Breast epithelium (tissue), 4 donors: ENCODE data around the gene USP32. TPM values are rescaled to one million over a fixed set of nuclear protein-coding genes. Genes with fewer than 3 reads are reported as not detected.
A peak's percentile ranks its signal among the peaks of the same experiment; 100 is the strongest.
"Not testable (repeated sequence)": the region's sequence is repeated elsewhere in the genome, so short reads cannot be mapped to it uniquely, and the experiment has no call there.

Source experiments
- DNase-seq, 2 donors: peaks; one replicate each; pipeline ENCODE4 v3.0.0-alpha.2; 2019; ENCODE audit warnings: low spot score in 2 of 2
- H3K27ac ChIP-seq, 2 donors: fragments of 200-600 bp; sonication (generic) in 1 of 2; one replicate each; pipeline ENCODE4 v1.5.1; 2016 to 2019; ENCODE audit warnings: mild to moderate bottlenecking in 1 of 2
- H3K27me3 ChIP-seq, 2 donors: fragments of 200-600 bp; sonication (generic) in 1 of 2; one replicate each; pipeline versions ENCODE4 v1.5.1 to v1.6.0; 2017 to 2019; ENCODE audit warnings: control low read depth in 1 of 2, mild to moderate bottlenecking in 1 of 2
- H3K36me3 ChIP-seq: fragments of 200-600 bp; one replicate; pipeline ENCODE4 v1.5.1; 2019
- H3K4me1 ChIP-seq, 2 donors: fragments of 200-600 bp; sonication (generic); one replicate each; pipeline ENCODE4 v1.5.1; 2016 to 2019; ENCODE audit warnings: control low read depth in 1 of 2
- H3K4me3 ChIP-seq, 3 donors: fragments of 200-600 bp; sonication (generic); 1 replicate in 2 of 3; 2 replicates in 1 of 3; pipeline ENCODE4 v1.5.1; 2016 to 2019; ENCODE audit warnings: mild to moderate bottlenecking in 3 of 3, moderate library complexity in 2 of 3
- H3K9me3 ChIP-seq, 2 donors: fragments of 200-600 bp; sonication (generic) in 1 of 2; one replicate each; pipeline ENCODE4 v1.5.1; 2016 to 2019; ENCODE audit warnings: control low read depth in 1 of 2
- POLR2A ChIP-seq: fragments of 450-650 bp; IDR thresholded peaks from one replicate; pipeline ENCODE4 v1.6.1; 2016; ENCODE audit warnings: antibody characterized with exemption, mild to moderate bottlenecking, moderate library complexity
- POLR2AphosphoS5 ChIP-seq, 3 donors: sonication (generic); formaldehyde crosslinking; IDR thresholded peaks; one replicate each; pipeline ENCODE4 v1.6.1; 2017; ENCODE audit warnings: antibody characterized with exemption in 3 of 3
- intact Hi-C: fragments of 100-400 bp; cut with DNase I; formaldehyde crosslinking; loops from one replicate; pipeline ENCODE4 v1.15.1; 2023; ENCODE audit warnings: low total_unique reads
- total RNA-seq, 3 donors: library from RNA; depleted of rRNA; stranded (reverse); fragments of >200 nt; gene quantifications; one replicate each; pipeline ENCODE4 v1.1.0, GENCODE V29; 2016
- TF ChIP-seq, protein P1 (sequence below), 3 donors: fragments of 450-650 bp; IDR thresholded peaks; one replicate each; pipeline ENCODE4 v1.5.1; 2016 to 2017; ENCODE audit warnings: antibody characterized with exemption in 3 of 3, mild to moderate bottlenecking in 3 of 3, moderate library complexity in 3 of 3

The USP32 gene
- total RNA-seq, 3 donors from 2014 or later = 66.2 to 95.1 (median 69.1) TPM

DNA sequence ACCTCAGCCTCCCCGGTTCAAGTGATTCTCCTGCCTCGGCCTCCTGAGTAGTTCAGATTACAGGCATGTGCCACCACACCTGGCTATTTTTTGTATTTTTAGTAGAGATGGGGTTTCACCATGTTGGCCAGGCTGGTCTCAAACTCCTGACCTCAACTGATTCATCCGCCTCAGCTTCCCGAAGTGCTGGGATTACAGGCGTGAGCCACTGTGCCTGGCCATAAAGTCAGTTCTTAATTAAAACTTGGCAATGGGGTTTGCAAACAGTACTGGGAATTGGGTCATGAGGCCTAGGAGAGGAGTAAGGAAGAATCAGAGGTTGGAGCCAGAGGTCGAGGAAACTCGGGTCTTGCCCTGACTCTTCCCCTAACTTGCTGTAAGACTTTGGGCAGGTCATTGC is 38.6 kb upstream of the USP32 start:
- H3K9me3 ChIP-seq, DNase-seq, H3K4me1 ChIP-seq, H3K36me3 ChIP-seq, H3K4me3 ChIP-seq, H3K27ac ChIP-seq, H3K27me3 ChIP-seq, intact Hi-C loops: not testable (repeated sequence)

DNA sequence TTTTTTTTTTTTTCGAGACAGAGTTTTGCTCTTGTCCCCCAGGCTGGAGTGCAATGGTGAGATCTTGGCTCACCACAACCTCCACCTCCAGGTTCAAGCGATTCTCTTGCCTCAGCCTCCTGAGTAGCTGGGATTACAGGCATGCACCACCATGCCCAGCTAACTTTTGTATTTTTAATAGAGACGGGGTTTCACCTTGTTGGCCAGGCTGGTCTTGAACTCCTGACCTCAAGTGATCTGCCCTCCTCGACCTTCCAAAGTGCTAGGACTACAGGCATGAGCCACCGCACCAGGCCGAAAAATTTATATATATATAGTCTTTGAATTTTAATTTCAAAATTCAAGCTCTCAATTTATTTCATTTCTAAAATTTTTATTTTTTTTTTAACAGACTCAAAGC is 36.6 kb upstream of the USP32 start:
- intact Hi-C loops, H3K27me3 ChIP-seq, H3K4me1 ChIP-seq, H3K9me3 ChIP-seq, H3K4me3 ChIP-seq, DNase-seq, H3K36me3 ChIP-seq, H3K27ac ChIP-seq: not testable (repeated sequence)

DNA sequence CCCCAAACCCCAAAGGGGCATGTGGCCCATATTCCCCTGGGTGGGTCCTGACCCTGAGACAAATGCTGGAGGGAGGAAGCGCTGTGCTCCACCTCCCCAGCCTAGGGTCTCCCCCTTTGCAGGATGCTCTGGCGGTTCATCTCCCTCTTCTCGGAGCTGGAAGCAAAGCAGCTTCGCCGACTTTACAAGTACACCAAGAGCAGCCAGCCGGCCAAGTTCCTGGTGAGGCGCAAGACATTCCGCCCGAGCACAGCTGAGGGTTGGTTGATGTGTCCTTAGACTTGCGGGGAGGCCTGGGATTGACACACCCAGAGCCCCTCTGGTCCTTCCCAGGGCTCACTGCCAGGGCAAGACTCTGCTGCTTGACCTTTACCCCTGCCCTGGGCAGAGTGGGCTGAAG is 34.7 kb upstream of the USP32 start:
- Histone ChIP-seq H3K27me3 (no peaks in the 10 kb centered on the region), H3K4me3 (no peak overlapping the region), H3K4me1 (no peaks in the 10 kb centered on the region), H3K36me3 (no peaks in the 10 kb centered on the region), H3K27ac (no peak overlapping the region), H3K9me3 (no peaks in the 10 kb centered on the region)
- intact Hi-C loops = no loop called here
- no peak for DNase-seq
- no peak for TF ChIP-seq POLR2A
- TF ChIP-seq POLR2AphosphoS5 (IDR thresholded peaks at IDR 0.05) = no peak
- TF ChIP-seq, protein P1, sequence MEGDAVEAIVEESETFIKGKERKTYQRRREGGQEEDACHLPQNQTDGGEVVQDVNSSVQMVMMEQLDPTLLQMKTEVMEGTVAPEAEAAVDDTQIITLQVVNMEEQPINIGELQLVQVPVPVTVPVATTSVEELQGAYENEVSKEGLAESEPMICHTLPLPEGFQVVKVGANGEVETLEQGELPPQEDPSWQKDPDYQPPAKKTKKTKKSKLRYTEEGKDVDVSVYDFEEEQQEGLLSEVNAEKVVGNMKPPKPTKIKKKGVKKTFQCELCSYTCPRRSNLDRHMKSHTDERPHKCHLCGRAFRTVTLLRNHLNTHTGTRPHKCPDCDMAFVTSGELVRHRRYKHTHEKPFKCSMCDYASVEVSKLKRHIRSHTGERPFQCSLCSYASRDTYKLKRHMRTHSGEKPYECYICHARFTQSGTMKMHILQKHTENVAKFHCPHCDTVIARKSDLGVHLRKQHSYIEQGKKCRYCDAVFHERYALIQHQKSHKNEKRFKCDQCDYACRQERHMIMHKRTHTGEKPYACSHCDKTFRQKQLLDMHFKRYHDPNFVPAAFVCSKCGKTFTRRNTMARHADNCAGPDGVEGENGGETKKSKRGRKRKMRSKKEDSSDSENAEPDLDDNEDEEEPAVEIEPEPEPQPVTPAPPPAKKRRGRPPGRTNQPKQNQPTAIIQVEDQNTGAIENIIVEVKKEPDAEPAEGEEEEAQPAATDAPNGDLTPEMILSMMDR (IDR thresholded peaks at IDR 0.05) = no peak

DNA sequence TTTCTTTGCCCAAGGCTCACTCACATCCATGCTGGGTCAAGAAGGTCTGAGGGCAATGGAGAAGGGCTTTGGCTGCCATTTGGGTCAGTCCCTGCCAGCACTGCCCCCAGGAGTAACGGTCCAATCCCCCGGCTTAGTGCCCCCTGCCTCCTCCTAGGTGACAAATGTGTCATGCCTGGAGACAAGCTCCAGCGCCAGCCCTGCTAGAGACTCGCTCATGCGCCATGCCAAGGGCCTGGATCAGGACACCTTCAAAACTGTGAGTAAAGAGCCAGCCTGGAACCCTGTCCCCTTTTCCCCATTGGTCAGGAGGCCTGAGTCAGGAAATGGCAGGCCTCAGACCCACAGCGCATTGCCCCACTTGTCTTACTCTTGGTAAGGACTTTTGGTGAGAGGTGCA is 33.7 kb upstream of the USP32 start:
- H3K4me1 ChIP-seq = no peaks in the 10 kb centered on the region
- no peak for DNase-seq
- no peak overlapping the region for H3K27ac ChIP-seq
- H3K4me3 ChIP-seq = no peak overlapping the region
- TF ChIP-seq POLR2A = no peak
- TF ChIP-seq, protein P1 (IDR thresholded peaks at IDR 0.05) = no peak
- no peak for TF ChIP-seq POLR2AphosphoS5 (IDR thresholded peaks at IDR 0.05)
- intact Hi-C loops = no loop called here
- H3K27me3 ChIP-seq = no peaks in the 10 kb centered on the region
- H3K36me3 ChIP-seq = no peaks in the 10 kb centered on the region
- H3K9me3 ChIP-seq = no peaks in the 10 kb centered on the region

DNA sequence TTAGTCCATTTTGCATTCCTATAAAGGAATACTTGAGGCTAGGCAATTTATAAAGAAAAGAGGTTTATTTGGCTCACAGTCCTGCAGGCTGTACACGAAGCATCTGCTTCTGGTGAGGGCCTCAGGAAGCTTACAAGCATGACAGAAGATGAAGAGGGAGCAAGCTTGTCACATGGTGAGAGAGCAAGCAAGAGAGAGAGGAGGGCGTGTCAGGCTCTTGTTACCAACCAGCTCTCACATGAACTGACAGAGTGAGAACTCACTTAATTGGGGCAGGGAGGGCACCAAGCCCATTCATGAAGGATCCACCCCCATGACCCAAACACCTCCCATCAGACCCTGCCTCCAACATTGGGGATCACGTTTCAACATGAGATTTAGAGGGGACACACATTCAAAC is 31.9 kb upstream of the USP32 start:
- Histone ChIP-seq H3K36me3 (no peaks in the 10 kb centered on the region), H3K4me3 (no peak overlapping the region), H3K27me3 (no peaks in the 10 kb centered on the region), H3K4me1 (no peaks in the 10 kb centered on the region), H3K27ac (no peak overlapping the region), H3K9me3 (no peaks in the 10 kb centered on the region)
- TF ChIP-seq, protein P1 (IDR thresholded peaks at IDR 0.05) = no peak
- no peak for TF ChIP-seq POLR2AphosphoS5 (IDR thresholded peaks at IDR 0.05)
- no peak for TF ChIP-seq POLR2A
- DNase-seq = no peak
- intact Hi-C loops = no loop called here

DNA sequence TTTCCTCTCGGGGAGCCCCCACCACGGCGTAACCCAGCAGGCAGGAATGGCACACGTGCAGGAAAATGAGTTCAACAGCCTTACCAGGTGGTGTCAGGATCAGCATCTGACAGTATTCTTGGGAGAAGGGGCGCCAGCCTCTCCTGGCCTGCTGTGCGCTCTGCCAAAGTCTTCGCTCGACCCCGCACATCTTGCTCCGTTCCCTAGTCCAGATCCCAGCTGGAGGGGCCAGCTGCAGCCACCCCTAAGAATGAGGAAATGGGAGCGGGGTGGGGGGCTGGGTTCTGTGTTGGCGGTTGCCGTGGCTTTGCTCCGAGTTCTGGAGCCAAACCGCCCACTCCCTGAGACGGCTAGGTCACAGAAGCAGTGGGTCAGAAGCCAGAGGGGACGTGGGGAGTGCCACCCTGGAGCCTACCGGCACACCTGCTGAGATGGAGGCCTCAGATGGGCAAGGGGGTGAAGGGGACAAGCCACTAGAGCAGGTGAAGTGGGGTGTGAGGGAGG is 30.3 kb upstream of the USP32 start, which contains the start of gene CHCT1:
TSS of gene CHCT1 (plus strand) at position 328 of the 504 bp plus-strand sequence. CDS start at position 432, 104 bp downstream.
- no peaks in the 10 kb centered on the region for H3K9me3 ChIP-seq
- peak within 1 kb of the TSS; percentile 44 to 72 (median 56) for H3K4me3 ChIP-seq
- peak within 1 kb of the TSS; percentile 57 to 71 for H3K27ac ChIP-seq
- H3K36me3 ChIP-seq = no peaks in the 10 kb centered on the region
- DNase-seq = no peak
- no peaks in the 10 kb centered on the region for H3K4me1 ChIP-seq
- TF ChIP-seq POLR2AphosphoS5 (IDR thresholded peaks at IDR 0.05) = no peak
- no peak for TF ChIP-seq POLR2A
- TF ChIP-seq, protein P1 (IDR thresholded peaks at IDR 0.05) = no peak
- no peaks in the 10 kb centered on the region for H3K27me3 ChIP-seq
- intact Hi-C loops = no loop called here
